Activated T-helper 17 cell treated with anti-CD3 and anti-CD28 coated beads, Interleukin-2, amount 50 U/mL, for 72 hours (primary cell): Measurements from ENCODE around the gene TMEM37. TPM values are rescaled to one million over a fixed set of nuclear protein-coding genes. Genes with fewer than 3 reads are reported as not detected.
"Not testable (repeated sequence)": the region's sequence is repeated elsewhere in the genome, so short reads cannot be mapped to it uniquely, and the experiment has no call there.

Experiments used
- ATAC-seq: fragments of 150-1000 bp; cut with Tn5 transposase; replicated peaks from 2 replicates; pipeline ENCODE4 v1.10.0; 2021; ENCODE audit warnings: mild to moderate bottlenecking, moderate library complexity
- H3K27ac Mint-ChIP-seq: one replicate; pipeline ENCODE4 v1.8.0; 2022; ENCODE audit warnings: mixed read lengths
- H3K27me3 Mint-ChIP-seq: one replicate; pipeline ENCODE4 v1.8.0; 2022; ENCODE audit warnings: mixed read lengths
- H3K36me3 Mint-ChIP-seq: one replicate; pipeline ENCODE4 v1.8.0; 2022; ENCODE audit warnings: low read depth, mild to moderate bottlenecking, mixed read lengths
- H3K4me1 Mint-ChIP-seq: one replicate; pipeline ENCODE4 v1.8.0; 2022; ENCODE audit warnings: mixed read lengths
- H3K4me3 Mint-ChIP-seq: one replicate; pipeline ENCODE4 v1.8.0; 2022; ENCODE audit warnings: mild to moderate bottlenecking, mixed read lengths
- H3K9me3 Mint-ChIP-seq: one replicate; pipeline ENCODE4 v1.8.0; 2022; ENCODE audit warnings: mixed read lengths
- total RNA-seq, 2 donors: library from RNA; stranded (reverse); gene quantifications; one replicate each; pipeline ENCODE4 v1.2.3, GENCODE V29; 2022

Gene TMEM37
- total RNA-seq = not detected

GRCh38 chr2:119431155-119431975 lies at the start of gene TMEM37:
Gene TMEM37, plus strand, starts transcription at chr2:119431854. Its CDS starts 50 bp downstream, at chr2:119431904.
- no peak for ATAC-seq
- Mint-ChIP-seq H3K27me3 (peaks cover 61% of the 10 kb centered on the region), H3K4me1 (no peaks in the 10 kb centered on the region), H3K9me3 (no peaks in the 10 kb centered on the region), H3K27ac (no peak within 1 kb of the TSS), H3K36me3 (no peaks in the 10 kb centered on the region), H3K4me3 (peak within 1 kb of the TSS; percentile 12)

GRCh38 chr2:119383410-119384140 lies 48.1 kb upstream of the TMEM37 start:
- H3K4me3 Mint-ChIP-seq = no peak overlapping the region
- H3K27me3 Mint-ChIP-seq = peaks cover 21% of the 10 kb centered on the region
- H3K4me1 Mint-ChIP-seq = peaks cover 7% of the 10 kb centered on the region
- no peaks in the 10 kb centered on the region for H3K36me3 Mint-ChIP-seq
- peaks cover 3% of the 10 kb centered on the region for H3K9me3 Mint-ChIP-seq
- no peak for ATAC-seq
- no peak overlapping the region for H3K27ac Mint-ChIP-seq

DNA sequence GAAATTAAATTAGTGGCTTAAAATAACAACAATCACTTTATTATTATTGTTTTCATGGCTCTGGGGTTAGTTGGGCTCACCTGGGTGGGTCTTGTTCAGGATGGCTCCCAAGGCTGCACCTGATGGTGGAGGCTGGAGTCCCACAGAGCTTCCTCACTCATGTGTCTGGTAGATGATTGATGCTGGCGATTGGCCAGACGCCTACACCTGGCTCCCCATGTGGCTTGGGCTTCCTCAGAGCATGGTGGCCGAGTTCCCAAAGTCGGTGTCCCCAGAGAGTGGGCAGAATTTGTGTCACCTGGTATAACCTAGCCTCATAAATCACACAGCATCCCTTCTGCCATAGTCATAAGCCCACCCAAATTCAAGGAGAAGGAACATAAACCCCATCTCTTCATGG lies 46.7 kb upstream of the TMEM37 start:
- no peaks in the 10 kb centered on the region for H3K36me3 Mint-ChIP-seq
- no peak for ATAC-seq
- H3K27ac Mint-ChIP-seq = no peak overlapping the region
- peaks cover 7% of the 10 kb centered on the region for H3K4me1 Mint-ChIP-seq
- H3K4me3 Mint-ChIP-seq = no peak overlapping the region
- peaks cover 21% of the 10 kb centered on the region for H3K27me3 Mint-ChIP-seq
- H3K9me3 Mint-ChIP-seq = peaks cover 3% of the 10 kb centered on the region

- Mint-ChIP-seq H3K9me3 (peaks cover 3% of the 10 kb centered on the region), H3K4me3 (no peak overlapping the region), H3K27ac (no peak overlapping the region), H3K4me1 (peaks cover 7% of the 10 kb centered on the region), H3K36me3 (no peaks in the 10 kb centered on the region), H3K27me3 (peaks cover 21% of the 10 kb centered on the region)
- ATAC-seq = no peak
Observed at GRCh38 chr2:119385466-119385865, 46.2 kb upstream of the TMEM37 start.

DNA sequence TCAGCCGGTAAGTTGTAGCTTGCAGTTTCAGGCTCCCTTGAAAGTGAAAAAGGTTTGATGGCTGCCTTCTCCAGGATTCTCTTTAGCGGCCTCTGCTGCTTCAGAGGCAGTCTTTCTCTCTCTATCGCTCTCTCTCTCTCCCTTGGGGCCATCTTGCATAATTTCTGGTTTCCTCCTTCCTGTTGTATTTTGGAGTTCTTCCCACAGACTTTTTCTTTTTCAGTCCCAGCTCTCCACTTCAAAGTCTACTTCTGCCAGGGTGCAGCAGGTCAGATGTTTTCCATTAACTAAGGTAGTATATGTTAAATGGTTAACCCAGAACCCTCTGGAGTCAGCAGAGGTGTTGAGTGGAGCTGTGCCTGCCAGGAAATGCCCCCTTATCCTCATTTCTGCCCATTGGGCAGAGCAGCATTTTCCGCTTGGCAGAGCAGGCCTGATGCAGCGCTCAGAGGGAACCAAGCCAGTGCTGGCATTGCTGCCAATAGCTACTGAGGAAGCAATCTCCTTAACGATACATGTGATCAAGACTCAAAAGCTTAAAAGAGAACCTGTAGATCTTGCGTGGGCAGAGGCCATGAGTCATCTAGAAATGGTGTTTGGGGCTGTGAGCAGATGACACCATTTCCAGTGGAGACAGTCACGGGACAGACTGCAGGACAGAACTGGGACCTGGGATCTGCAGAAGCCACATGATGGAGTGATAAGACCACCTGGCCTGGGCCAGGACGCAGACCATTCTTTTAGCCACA lies 44.1 kb upstream of the TMEM37 start:
- Mint-ChIP-seq H3K4me3 (no peak overlapping the region), H3K27me3 (peaks cover 16% of the 10 kb centered on the region), H3K36me3 (no peaks in the 10 kb centered on the region), H3K9me3 (peaks cover 3% of the 10 kb centered on the region), H3K27ac (no peak overlapping the region), H3K4me1 (peaks cover 7% of the 10 kb centered on the region)
- peak; percentile 84 for ATAC-seq

DNA sequence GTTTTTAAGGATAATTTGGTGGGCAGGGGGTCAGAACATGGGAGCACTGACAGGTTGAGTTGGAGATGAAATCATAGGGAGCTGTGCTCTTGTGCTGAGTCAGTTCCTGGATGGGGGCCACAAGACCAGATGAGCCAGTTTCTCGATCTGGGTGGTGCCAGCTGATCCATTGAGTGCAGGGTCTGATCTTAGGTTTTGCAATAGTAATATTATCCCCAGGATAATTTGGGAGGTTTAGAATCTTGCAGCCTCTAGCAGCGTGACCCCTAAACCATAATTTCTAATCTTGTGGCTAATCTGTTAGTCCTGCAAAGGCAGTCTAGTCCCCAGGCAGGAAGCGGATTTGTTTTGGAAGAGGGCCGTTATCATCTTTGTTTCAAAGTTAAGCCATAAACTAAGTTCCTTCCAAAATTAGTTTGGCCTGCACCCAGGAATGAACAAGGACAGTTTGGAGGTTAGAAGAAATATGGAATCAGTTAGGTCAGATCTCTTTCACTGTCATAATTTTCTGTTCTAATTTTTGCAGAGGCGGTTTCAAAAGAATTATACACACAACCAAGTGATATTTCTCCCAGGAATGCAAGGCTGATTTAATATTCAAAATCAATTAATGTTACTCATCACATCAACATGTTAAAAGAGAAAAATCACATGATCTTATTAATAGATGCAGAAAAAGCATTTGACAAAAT lies 41.9 kb upstream of the TMEM37 start:
- Mint-ChIP-seq H3K36me3 (no peaks in the 10 kb centered on the region), H3K27ac (no peak overlapping the region), H3K27me3 (peaks cover 7% of the 10 kb centered on the region), H3K9me3 (peaks cover 3% of the 10 kb centered on the region), H3K4me1 (peaks cover 7% of the 10 kb centered on the region), H3K4me3 (no peak overlapping the region)
- ATAC-seq = no peak

- H3K36me3 Mint-ChIP-seq = no peaks in the 10 kb centered on the region
- no peak overlapping the region for H3K27ac Mint-ChIP-seq
- H3K4me1 Mint-ChIP-seq = no peaks in the 10 kb centered on the region
- H3K27me3 Mint-ChIP-seq = peaks cover 3% of the 10 kb centered on the region
- no peak for ATAC-seq
- H3K9me3 Mint-ChIP-seq = no peaks in the 10 kb centered on the region
- H3K4me3 Mint-ChIP-seq = no peak overlapping the region
Observed at GRCh38 chr2:119393971-119394748, 37.5 kb upstream of the TMEM37 start.

DNA sequence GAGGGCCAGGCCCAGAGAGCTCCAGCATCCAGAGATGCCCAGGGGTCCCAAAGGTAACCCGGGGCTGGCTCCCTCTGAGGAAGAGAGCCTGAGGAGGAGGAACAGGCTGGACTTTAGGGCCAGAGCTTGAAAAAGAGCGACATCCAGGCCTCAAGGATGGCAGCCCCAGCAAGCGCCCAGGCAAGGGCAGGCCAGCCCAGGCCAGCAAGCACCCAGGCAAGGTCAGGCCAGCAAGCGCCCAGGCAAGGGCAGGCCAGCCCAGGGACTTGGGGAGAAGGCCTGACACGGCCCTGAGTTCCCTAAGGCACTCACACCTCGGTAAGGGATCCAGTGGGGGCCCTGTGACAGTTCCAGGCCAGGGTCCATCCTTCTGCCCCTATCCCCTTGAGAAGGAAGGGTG lies 34.5 kb upstream of the TMEM37 start:
- H3K27ac Mint-ChIP-seq = no peak overlapping the region
- no peak overlapping the region for H3K4me3 Mint-ChIP-seq
- no peaks in the 10 kb centered on the region for H3K36me3 Mint-ChIP-seq
- no peak for ATAC-seq
- peaks cover 7% of the 10 kb centered on the region for H3K27me3 Mint-ChIP-seq
- no peaks in the 10 kb centered on the region for H3K4me1 Mint-ChIP-seq
- no peaks in the 10 kb centered on the region for H3K9me3 Mint-ChIP-seq

DNA sequence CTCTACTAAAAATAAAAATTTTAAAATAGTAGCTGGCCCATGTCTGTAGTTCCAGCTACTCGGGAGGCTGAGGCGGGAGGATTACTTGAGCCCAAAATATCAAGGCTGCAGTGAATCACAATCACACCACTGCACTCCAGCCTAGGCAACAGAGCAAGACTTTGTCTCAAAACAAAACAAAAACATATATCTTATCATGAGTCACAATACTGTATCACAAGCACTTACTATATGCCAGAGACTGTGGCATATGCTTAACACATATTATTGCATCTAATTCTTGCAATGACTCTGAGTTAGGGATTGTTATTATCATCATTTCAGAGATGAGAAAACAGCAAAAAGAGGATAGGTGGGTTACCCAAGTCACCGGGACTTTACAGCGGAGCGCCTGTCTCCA lies 29.5 kb upstream of the TMEM37 start:
- Mint-ChIP-seq H3K27me3 (peaks cover 7% of the 10 kb centered on the region), H3K27ac (no peak overlapping the region), H3K9me3 (no peaks in the 10 kb centered on the region), H3K36me3 (no peaks in the 10 kb centered on the region), H3K4me1 (no peaks in the 10 kb centered on the region), H3K4me3 (no peak overlapping the region)
- ATAC-seq = no peak

DNA sequence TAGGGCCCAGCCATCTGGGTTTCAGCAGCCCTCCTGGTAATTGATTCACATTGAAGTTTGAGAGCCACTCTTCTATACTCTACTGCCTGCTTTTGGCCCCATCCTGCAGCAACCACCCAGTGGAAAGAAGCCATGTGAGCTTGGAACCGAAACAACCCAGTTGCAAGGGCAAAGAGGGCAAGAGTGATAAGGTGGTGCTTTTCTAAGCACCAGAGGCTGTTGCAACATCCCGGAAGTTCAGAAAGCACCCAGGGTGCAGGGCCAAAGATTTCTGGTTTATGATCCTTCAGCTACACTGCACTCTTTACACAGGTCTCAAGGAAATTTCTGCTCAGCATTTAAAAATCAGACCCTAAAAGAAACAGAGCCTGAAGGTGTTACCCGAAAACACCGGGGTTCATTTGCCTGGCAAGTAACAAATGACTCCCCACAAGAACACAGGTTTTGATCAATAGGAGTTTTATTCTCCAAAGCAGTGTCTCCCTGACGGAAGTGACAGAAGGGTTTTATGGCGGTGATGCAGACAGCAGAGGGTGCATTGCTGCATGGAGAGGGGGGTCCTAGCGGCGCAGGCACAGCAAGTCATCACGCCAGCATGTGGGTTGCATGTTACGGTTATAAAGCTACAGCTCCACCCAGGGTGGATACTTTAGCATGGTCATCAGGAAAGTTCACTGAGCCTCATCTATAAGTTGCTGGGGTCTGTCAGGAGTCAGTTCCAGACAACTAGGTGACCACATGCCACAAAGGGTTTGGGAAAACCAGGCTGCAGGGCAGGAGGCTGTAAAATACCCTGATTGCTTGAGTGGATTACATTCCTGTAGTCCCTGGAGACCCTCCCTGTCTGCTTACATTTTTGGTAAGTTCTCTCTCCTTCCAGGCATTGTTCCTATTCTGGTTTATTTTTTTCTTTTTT lies 28.8 kb upstream of the TMEM37 start:
- no peak for ATAC-seq
- Mint-ChIP-seq H3K9me3 (no peaks in the 10 kb centered on the region), H3K4me3 (no peak overlapping the region)

GRCh38 chr2:119403618-119404017 lies 28.0 kb upstream of the TMEM37 start:
- ATAC-seq, H3K36me3 Mint-ChIP-seq, H3K4me3 Mint-ChIP-seq, H3K4me1 Mint-ChIP-seq, H3K27ac Mint-ChIP-seq, H3K9me3 Mint-ChIP-seq, H3K27me3 Mint-ChIP-seq: not testable (repeated sequence)

More for the DNA sequence above, 28.8 kb upstream of the TMEM37 start:
- Mint-ChIP-seq H3K4me1 (no peaks in the 10 kb centered on the region), H3K27ac (no peak overlapping the region), H3K36me3 (no peaks in the 10 kb centered on the region), H3K27me3 (peaks cover 7% of the 10 kb centered on the region)

- ATAC-seq = no peak
- peaks cover 6% of the 10 kb centered on the region for H3K27me3 Mint-ChIP-seq
- H3K9me3 Mint-ChIP-seq = no peaks in the 10 kb centered on the region
- no peaks in the 10 kb centered on the region for H3K4me1 Mint-ChIP-seq
- no peak overlapping the region for H3K4me3 Mint-ChIP-seq
- no peaks in the 10 kb centered on the region for H3K36me3 Mint-ChIP-seq
- no peak overlapping the region for H3K27ac Mint-ChIP-seq
Observed at GRCh38 chr2:119405151-119405550, 26.5 kb upstream of the TMEM37 start.
